DOHH2 (cell line): ENCODE data around the gene LY6G5B.

Experiments
- H3F3A ChIP-seq: fragments of 200-600 bp; sonication (generic), shearing (Covaris generic); 2 replicates; pipeline ENCODE4 v1.6.0; 2016; ENCODE audit warnings: antibody characterized with exemption, mild to moderate bottlenecking; ENCODE audit not compliant: control insufficient read depth, insufficient read depth
- H3K27ac ChIP-seq: fragments of 200-600 bp; sonication (generic); 2 replicates; pipeline ENCODE4 v1.5.1; 2014; ENCODE audit warnings: low read depth, mild to moderate bottlenecking, low read length, moderate library complexity
- H3K27me3 ChIP-seq: fragments of 200-600 bp; sonication (generic); 2 replicates; pipeline ENCODE4 v1.6.1; 2014; ENCODE audit warnings: mild to moderate bottlenecking, low read length, mixed read lengths; ENCODE audit not compliant: control insufficient read depth
- H3K36me3 ChIP-seq: fragments of 200-600 bp; sonication (generic); 2 replicates; pipeline ENCODE4 v1.6.1; 2014; ENCODE audit warnings: mild to moderate bottlenecking, low read length, moderate library complexity, mixed read lengths; ENCODE audit not compliant: control insufficient read depth
- H3K4me1 ChIP-seq: fragments of 200-600 bp; sonication (generic); 2 replicates; pipeline ENCODE4 v1.6.1; 2014; ENCODE audit warnings: mild to moderate bottlenecking, low read length, mixed read lengths; ENCODE audit not compliant: control insufficient read depth
- H3K4me2 ChIP-seq: fragments of 200-600 bp; sonication (generic); 2 replicates; pipeline ENCODE4 v1.6.0; 2014; ENCODE audit warnings: mild to moderate bottlenecking, low read length, moderate library complexity
- H3K4me3 ChIP-seq: fragments of 200-600 bp; sonication (generic); 2 replicates; pipeline ENCODE4 v1.5.1; 2014; ENCODE audit warnings: mild to moderate bottlenecking, low read length, mixed read lengths
- H3K79me2 ChIP-seq: fragments of 200-600 bp; sonication (generic); 2 replicates; pipeline ENCODE4 v1.6.1; 2014; ENCODE audit warnings: mild to moderate bottlenecking, low read length, mixed read lengths; ENCODE audit not compliant: control insufficient read depth
- H3K9me2 ChIP-seq: fragments of 200-600 bp; sonication (generic); replicated peaks from 2 replicates; pipeline ENCODE4 v1.6.1; 2014; ENCODE audit warnings: mild to moderate bottlenecking, low read length, mixed read lengths; ENCODE audit not compliant: control insufficient read depth
- H3K9me3 ChIP-seq: fragments of 200-600 bp; sonication (generic); 2 replicates; pipeline ENCODE4 v1.6.1; 2014; ENCODE audit warnings: antibody characterized with exemption, low read length, mixed read lengths; ENCODE audit not compliant: control insufficient read depth, insufficient read depth
- H4K20me1 ChIP-seq: fragments of 200-600 bp; sonication (generic); 2 replicates; pipeline ENCODE4 v1.6.0; 2014; ENCODE audit warnings: low read depth, mild to moderate bottlenecking, antibody characterized with exemption, low read length, moderate library complexity; ENCODE audit not compliant: control insufficient read depth, insufficient read depth
- EZH2phosphoT487 ChIP-seq: fragments of 200-600 bp; sonication (generic); IDR thresholded peaks from 2 replicates; pipeline ENCODE4 v1.6.1; 2017; ENCODE audit warnings: borderline replicate concordance, mild to moderate bottlenecking, antibody characterized with exemption, low read length, moderate library complexity, mixed read lengths
- TF ChIP-seq, protein P1 (sequence below): fragments of 200-600 bp; sonication (generic); IDR thresholded peaks from one replicate; pipeline ENCODE4 v1.5.1; 2014; ENCODE audit warnings: antibody characterized with exemption, mild to moderate bottlenecking, low read depth, low read length; ENCODE audit not compliant: poor library complexity, severe bottlenecking

Gene LY6G5B

GRCh38 chr6:31636698-31637596, 32.8 kb upstream of the LY6G5B start:
- Histone ChIP-seq H3K79me2 (peaks cover 13% of the 10 kb centered on the region; the same call in 1 of the 2 replicates), H3K4me3 (no peak overlapping the region), H3K4me1 (no peaks in the 10 kb centered on the region), H3F3A (peaks cover 60% of the 10 kb centered on the region), H3K9me2 (no peaks in the 10 kb centered on the region), H3K27me3 (no peaks in the 10 kb centered on the region), H3K4me2 (no peak overlapping the region), H3K36me3 (peaks cover 97% of the 10 kb centered on the region), H3K27ac (no peak overlapping the region), H3K9me3 (no peaks in the 10 kb centered on the region), H4K20me1 (peaks cover 4% of the 10 kb centered on the region; the same call in 1 of the 2 replicates)
- TF ChIP-seq EZH2phosphoT487 = no peak
- TF ChIP-seq, protein P1, sequence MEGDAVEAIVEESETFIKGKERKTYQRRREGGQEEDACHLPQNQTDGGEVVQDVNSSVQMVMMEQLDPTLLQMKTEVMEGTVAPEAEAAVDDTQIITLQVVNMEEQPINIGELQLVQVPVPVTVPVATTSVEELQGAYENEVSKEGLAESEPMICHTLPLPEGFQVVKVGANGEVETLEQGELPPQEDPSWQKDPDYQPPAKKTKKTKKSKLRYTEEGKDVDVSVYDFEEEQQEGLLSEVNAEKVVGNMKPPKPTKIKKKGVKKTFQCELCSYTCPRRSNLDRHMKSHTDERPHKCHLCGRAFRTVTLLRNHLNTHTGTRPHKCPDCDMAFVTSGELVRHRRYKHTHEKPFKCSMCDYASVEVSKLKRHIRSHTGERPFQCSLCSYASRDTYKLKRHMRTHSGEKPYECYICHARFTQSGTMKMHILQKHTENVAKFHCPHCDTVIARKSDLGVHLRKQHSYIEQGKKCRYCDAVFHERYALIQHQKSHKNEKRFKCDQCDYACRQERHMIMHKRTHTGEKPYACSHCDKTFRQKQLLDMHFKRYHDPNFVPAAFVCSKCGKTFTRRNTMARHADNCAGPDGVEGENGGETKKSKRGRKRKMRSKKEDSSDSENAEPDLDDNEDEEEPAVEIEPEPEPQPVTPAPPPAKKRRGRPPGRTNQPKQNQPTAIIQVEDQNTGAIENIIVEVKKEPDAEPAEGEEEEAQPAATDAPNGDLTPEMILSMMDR = no peak

GRCh38 chr6:31639043-31639442, 30.7 kb upstream of the LY6G5B start:
- H3K9me2 ChIP-seq = no peaks in the 10 kb centered on the region
- peaks cover 52% of the 10 kb centered on the region for H3F3A ChIP-seq
- no peak overlapping the region for H3K4me3 ChIP-seq
- no peaks in the 10 kb centered on the region for H3K9me3 ChIP-seq
- H3K27me3 ChIP-seq = no peaks in the 10 kb centered on the region
- H4K20me1 ChIP-seq = no peaks in the 10 kb centered on the region; the same call in 1 of the 2 replicates
- no peak overlapping the region for H3K4me2 ChIP-seq
- TF ChIP-seq, protein P1 = no peak
- no peak for TF ChIP-seq EZH2phosphoT487
- no peaks in the 10 kb centered on the region for H3K79me2 ChIP-seq
- H3K36me3 ChIP-seq = peaks cover 91% of the 10 kb centered on the region
- no peaks in the 10 kb centered on the region for H3K4me1 ChIP-seq
- no peak overlapping the region for H3K27ac ChIP-seq

DNA sequence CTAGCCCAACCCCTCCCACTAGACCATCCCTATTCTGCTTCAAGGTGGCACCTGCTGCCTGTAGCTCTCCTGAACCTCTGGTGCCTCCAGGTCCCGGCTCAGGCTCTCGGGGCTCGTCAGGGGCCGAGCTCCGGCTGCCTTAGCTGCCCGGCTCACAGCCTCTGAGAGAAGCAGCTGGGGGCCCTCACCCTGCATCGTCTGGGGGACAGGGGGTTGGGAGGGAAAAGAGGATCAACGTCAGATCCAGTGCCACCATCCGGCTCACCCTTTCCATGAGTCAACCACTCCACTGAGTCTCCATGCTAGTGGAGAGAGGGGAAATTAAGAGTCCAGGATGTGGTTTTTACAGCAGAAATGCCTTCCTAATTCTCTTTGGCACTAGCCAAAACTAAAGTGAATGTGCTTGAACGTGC, 30.3 kb upstream of the LY6G5B start:
- peaks cover 49% of the 10 kb centered on the region for H3F3A ChIP-seq
- H4K20me1 ChIP-seq = no peaks in the 10 kb centered on the region
- TF ChIP-seq, protein P1 = no peak
- no peak for TF ChIP-seq EZH2phosphoT487
- H3K4me1 ChIP-seq = no peaks in the 10 kb centered on the region
- no peaks in the 10 kb centered on the region for H3K27me3 ChIP-seq
- H3K9me2 ChIP-seq = no peaks in the 10 kb centered on the region
- H3K79me2 ChIP-seq = no peaks in the 10 kb centered on the region
- no peak overlapping the region for H3K4me3 ChIP-seq
- no peaks in the 10 kb centered on the region for H3K9me3 ChIP-seq
- H3K27ac ChIP-seq = no peak overlapping the region
- H3K36me3 ChIP-seq = peaks cover 91% of the 10 kb centered on the region
- no peak overlapping the region for H3K4me2 ChIP-seq
